Measurements from ENCODE around the gene FAF1.

Gene FAF1

GRCh38 chr1:50861772-50862171 lies 98.3 kb downstream of the FAF1 start:
- H3K4me1 ChIP-seq: no peaks in the 10 kb centered on the region
- H2AFZ ChIP-seq: no peak overlapping the region
- H3K27ac ChIP-seq: no peak overlapping the region
- no peaks in the 10 kb centered on the region for H3K9me3 ChIP-seq (ENCODE audit: control insufficient read depth, low read length)
- H3K79me2 ChIP-seq: peaks cover 13% of the 10 kb centered on the region
- no peak overlapping the region for H3K4me3 ChIP-seq (ENCODE audit: low read depth, low read length)
- no peak overlapping the region for H3K9ac ChIP-seq
- H3K4me2 ChIP-seq (ENCODE audit: low read length): no peak overlapping the region
- TF ChIP-seq CTCF (IDR thresholded peaks at IDR 0.05): no peak
- no peaks in the 10 kb centered on the region for H3K27me3 ChIP-seq (ENCODE audit: control insufficient read depth, insufficient read depth, low read length)
- H3K36me3 ChIP-seq (ENCODE audit: control insufficient read depth, insufficient read depth, low read length): no peaks in the 10 kb centered on the region

- H3K9me3 ChIP-seq (ENCODE audit: control insufficient read depth, low read length): no peaks in the 10 kb centered on the region
- H3K4me2 ChIP-seq (ENCODE audit: low read length): no peak overlapping the region
- peaks cover 13% of the 10 kb centered on the region for H3K79me2 ChIP-seq
- H3K4me3 ChIP-seq (ENCODE audit: low read depth, low read length): no peak overlapping the region
- TF ChIP-seq CTCF (IDR thresholded peaks at IDR 0.05): no peak
- H2AFZ ChIP-seq: no peak overlapping the region
- no peaks in the 10 kb centered on the region for H3K27me3 ChIP-seq (ENCODE audit: control insufficient read depth, insufficient read depth, low read length)
- H3K4me1 ChIP-seq: no peaks in the 10 kb centered on the region
- no peak overlapping the region for H3K9ac ChIP-seq
- H3K36me3 ChIP-seq (ENCODE audit: control insufficient read depth, insufficient read depth, low read length): no peaks in the 10 kb centered on the region
- H3K27ac ChIP-seq: no peak overlapping the region
Observed at GRCh38 chr1:50860702-50861101, 99.4 kb downstream of the FAF1 start.

- Histone ChIP-seq H3K4me1 (no peaks in the 10 kb centered on the region), H3K4me2 (ENCODE audit: low read length) (no peak overlapping the region), H3K27ac (no peak overlapping the region), H3K36me3 (ENCODE audit: control insufficient read depth, insufficient read depth, low read length) (no peaks in the 10 kb centered on the region), H3K27me3 (ENCODE audit: control insufficient read depth, insufficient read depth, low read length) (no peaks in the 10 kb centered on the region), H3K9me3 (ENCODE audit: control insufficient read depth, low read length) (no peaks in the 10 kb centered on the region), H3K79me2 (peaks cover 13% of the 10 kb centered on the region), H3K4me3 (ENCODE audit: low read depth, low read length) (no peak overlapping the region), H2AFZ (no peak overlapping the region), H3K9ac (no peak overlapping the region)
- no peak for TF ChIP-seq CTCF (IDR thresholded peaks at IDR 0.05)
Observed at GRCh38 chr1:50860256-50860655, 99.8 kb downstream of the FAF1 start.

- Histone ChIP-seq H3K9ac (no peak overlapping the region), H3K4me3 (ENCODE audit: low read depth, low read length) (no peak overlapping the region), H3K4me1 (no peaks in the 10 kb centered on the region), H3K9me3 (ENCODE audit: control insufficient read depth, low read length) (no peaks in the 10 kb centered on the region), H3K4me2 (ENCODE audit: low read length) (no peak overlapping the region), H3K36me3 (ENCODE audit: control insufficient read depth, insufficient read depth, low read length) (no peaks in the 10 kb centered on the region), H3K79me2 (peaks cover 13% of the 10 kb centered on the region), H3K27me3 (ENCODE audit: control insufficient read depth, insufficient read depth, low read length) (no peaks in the 10 kb centered on the region), H3K27ac (no peak overlapping the region), H2AFZ (no peak overlapping the region)
- TF ChIP-seq CTCF (IDR thresholded peaks at IDR 0.05): no peak
Observed at GRCh38 chr1:50859657-50860056, 100.4 kb downstream of the FAF1 start.

GRCh38 chr1:50858761-50859160 lies 101.3 kb downstream of the FAF1 start:
- Histone ChIP-seq H2AFZ (no peak overlapping the region), H3K79me2 (peaks cover 13% of the 10 kb centered on the region), H3K9ac (no peak overlapping the region), H3K36me3 (ENCODE audit: control insufficient read depth, insufficient read depth, low read length) (no peaks in the 10 kb centered on the region), H3K27ac (no peak overlapping the region), H3K4me3 (ENCODE audit: low read depth, low read length) (no peak overlapping the region), H3K9me3 (ENCODE audit: control insufficient read depth, low read length) (no peaks in the 10 kb centered on the region), H3K4me1 (no peaks in the 10 kb centered on the region), H3K27me3 (ENCODE audit: control insufficient read depth, insufficient read depth, low read length) (no peaks in the 10 kb centered on the region), H3K4me2 (ENCODE audit: low read length) (no peak overlapping the region)
- TF ChIP-seq CTCF (IDR thresholded peaks at IDR 0.05): no peak

Data from parathyroid adenoma (tissue), 2 donors.